ENCODE measurements around the gene MPPED1.

The MPPED1 gene

GRCh38 chr22:43425976-43426785 lies 14.4 kb downstream of the MPPED1 start:
- no peak overlapping the region for H2AFZ ChIP-seq (ENCODE audit: low read depth, low read length)
- H2BK5ac ChIP-seq (ENCODE audit: low read depth, low read length, poor library complexity, severe bottlenecking) = no peak overlapping the region
- no peak for DNase-seq
- H3K36me3 ChIP-seq (ENCODE audit: control insufficient read depth in 1 of 2, insufficient read depth in 2 of 2, low read depth in 1 of 2, low read length in 2 of 2) = no peaks in the 10 kb centered on the region
- no peak overlapping the region for H3K23ac ChIP-seq (ENCODE audit: low read length in 2 of 2)
- H2BK15ac ChIP-seq (ENCODE audit: low read depth, poor library complexity, severe bottlenecking) = no peak overlapping the region
- H2BK12ac ChIP-seq (ENCODE audit: low read length in 2 of 2) = no peak overlapping the region
- H3K4me1 ChIP-seq (ENCODE audit: control insufficient read depth, insufficient read depth, low read depth, low read length) = no peaks in the 10 kb centered on the region
- no peaks in the 10 kb centered on the region for H3K9me3 ChIP-seq (ENCODE audit: control insufficient read depth, low read length)
- H3K79me1 ChIP-seq (replicated peaks; ENCODE audit: low read length, poor library complexity, severe bottlenecking) = no peaks in the 10 kb centered on the region
- H3K27me3 ChIP-seq (ENCODE audit: control insufficient read depth in 1 of 2, insufficient read depth in 1 of 2, low read length in 2 of 2) = peaks cover 20 to 78% of the 10 kb centered on the region in 2 experiments
- WGBS = 86% methylated on average over 22 of the region's 22 CpGs
- H2BK120ac ChIP-seq (ENCODE audit: low read depth, low read length) = no peak overlapping the region
- H3K4me2 ChIP-seq (ENCODE audit: low read length, poor library complexity, severe bottlenecking) = no peak overlapping the region
- H3K4me3 ChIP-seq (ENCODE audit: insufficient read depth in 1 of 2, low read depth in 1 of 2, low read length in 2 of 2) = no peak overlapping the region
- H3K18ac ChIP-seq (ENCODE audit: low read depth in 1 of 2, low read length in 2 of 2) = no peak overlapping the region
- no peak overlapping the region for H4K91ac ChIP-seq (ENCODE audit: low read length)
- H3K14ac ChIP-seq (ENCODE audit: low read length in 2 of 2) = no peak overlapping the region
- no peak overlapping the region for H4K8ac ChIP-seq (ENCODE audit: low read length)
- H2AK5ac ChIP-seq (ENCODE audit: low read length, severe bottlenecking) = no peak overlapping the region
- H3K27ac ChIP-seq (ENCODE audit: low read length, poor library complexity, severe bottlenecking) = no peak overlapping the region
- no peak overlapping the region for H3K9ac ChIP-seq (ENCODE audit: low read length)
- no peak overlapping the region for H3K4ac ChIP-seq (ENCODE audit: low read depth in 1 of 2, low read length in 2 of 2)

- 83% methylated on average over 7 of the region's 7 CpGs for WGBS
- H3K23ac ChIP-seq (ENCODE audit: low read length in 2 of 2) = peak overlapping the region in 1 of 2 experiments; percentile 54
Measured at GRCh38 chr22:43426816-43427215, 15.0 kb downstream of the MPPED1 start.

GRCh38 chr22:43427296-43428004 lies 15.6 kb downstream of the MPPED1 start:
- 75% methylated on average over 23 of the region's 23 CpGs for WGBS
- Histone ChIP-seq H3K18ac (ENCODE audit: low read depth in 1 of 2, low read length in 2 of 2) (no peak overlapping the region), H3K36me3 (ENCODE audit: control insufficient read depth in 1 of 2, insufficient read depth in 2 of 2, low read depth in 1 of 2, low read length in 2 of 2) (no peaks in the 10 kb centered on the region), H3K9me3 (ENCODE audit: control insufficient read depth, low read length) (no peaks in the 10 kb centered on the region), H3K9ac (ENCODE audit: low read length) (no peak overlapping the region), H3K27ac (ENCODE audit: low read length, poor library complexity, severe bottlenecking) (no peak overlapping the region), H2AFZ (ENCODE audit: low read depth, low read length) (no peak overlapping the region), H3K14ac (ENCODE audit: low read length in 2 of 2) (peak overlapping the region in 1 of 2 experiments; percentile 36), H2BK120ac (ENCODE audit: low read depth, low read length) (no peak overlapping the region), H3K23ac (ENCODE audit: low read length in 2 of 2) (no peak overlapping the region), H3K4me2 (ENCODE audit: low read length, poor library complexity, severe bottlenecking) (no peak overlapping the region), H3K27me3 (ENCODE audit: control insufficient read depth in 1 of 2, insufficient read depth in 1 of 2, low read length in 2 of 2) (peaks cover 24 to 85% of the 10 kb centered on the region in 2 experiments), H2BK12ac (ENCODE audit: low read length in 2 of 2) (no peak overlapping the region), H4K8ac (ENCODE audit: low read length) (no peak overlapping the region), H3K4me1 (ENCODE audit: control insufficient read depth, insufficient read depth, low read depth, low read length) (no peaks in the 10 kb centered on the region), H2BK5ac (ENCODE audit: low read depth, low read length, poor library complexity, severe bottlenecking) (no peak overlapping the region), H2AK5ac (ENCODE audit: low read length, severe bottlenecking) (no peak overlapping the region), H3K4ac (ENCODE audit: low read depth in 1 of 2, low read length in 2 of 2) (no peak overlapping the region), H4K91ac (ENCODE audit: low read length) (no peak overlapping the region), H3K79me1 (replicated peaks; ENCODE audit: low read length, poor library complexity, severe bottlenecking) (no peaks in the 10 kb centered on the region), H2BK15ac (ENCODE audit: low read depth, poor library complexity, severe bottlenecking) (no peak overlapping the region), H3K4me3 (ENCODE audit: insufficient read depth in 1 of 2, low read depth in 1 of 2, low read length in 2 of 2) (no peak overlapping the region)
- no peak for DNase-seq

More at GRCh38 chr22:43426816-43427215, 15.0 kb downstream of the MPPED1 start:
- Histone ChIP-seq H2BK120ac (ENCODE audit: low read depth, low read length) (no peak overlapping the region), H3K4me1 (ENCODE audit: control insufficient read depth, insufficient read depth, low read depth, low read length) (no peaks in the 10 kb centered on the region), H3K9me3 (ENCODE audit: control insufficient read depth, low read length) (no peaks in the 10 kb centered on the region), H3K36me3 (ENCODE audit: control insufficient read depth in 1 of 2, insufficient read depth in 2 of 2, low read depth in 1 of 2, low read length in 2 of 2) (no peaks in the 10 kb centered on the region), H3K18ac (ENCODE audit: low read depth in 1 of 2, low read length in 2 of 2) (no peak overlapping the region), H3K4me2 (ENCODE audit: low read length, poor library complexity, severe bottlenecking) (no peak overlapping the region), H3K79me1 (replicated peaks; ENCODE audit: low read length, poor library complexity, severe bottlenecking) (no peaks in the 10 kb centered on the region), H3K14ac (ENCODE audit: low read length in 2 of 2) (no peak overlapping the region), H2BK5ac (ENCODE audit: low read depth, low read length, poor library complexity, severe bottlenecking) (no peak overlapping the region), H2BK12ac (ENCODE audit: low read length in 2 of 2) (no peak overlapping the region), H2AK5ac (ENCODE audit: low read length, severe bottlenecking) (no peak overlapping the region), H3K9ac (ENCODE audit: low read length) (no peak overlapping the region), H2AFZ (ENCODE audit: low read depth, low read length) (no peak overlapping the region), H4K91ac (ENCODE audit: low read length) (no peak overlapping the region), H3K27ac (ENCODE audit: low read length, poor library complexity, severe bottlenecking) (no peak overlapping the region), H2BK15ac (ENCODE audit: low read depth, poor library complexity, severe bottlenecking) (no peak overlapping the region), H4K8ac (ENCODE audit: low read length) (no peak overlapping the region), H3K27me3 (ENCODE audit: control insufficient read depth in 1 of 2, insufficient read depth in 1 of 2, low read length in 2 of 2) (peaks cover 24 to 85% of the 10 kb centered on the region in 2 experiments), H3K4ac (ENCODE audit: low read depth in 1 of 2, low read length in 2 of 2) (no peak overlapping the region), H3K4me3 (ENCODE audit: insufficient read depth in 1 of 2, low read depth in 1 of 2, low read length in 2 of 2) (no peak overlapping the region)
- no peak for DNase-seq

GRCh38 chr22:43428005-43428485 lies 16.2 kb downstream of the MPPED1 start:
- no peaks in the 10 kb centered on the region for H3K79me1 ChIP-seq (replicated peaks; ENCODE audit: low read length, poor library complexity, severe bottlenecking)
- H3K36me3 ChIP-seq (ENCODE audit: control insufficient read depth in 1 of 2, insufficient read depth in 2 of 2, low read depth in 1 of 2, low read length in 2 of 2) = no peaks in the 10 kb centered on the region
- H3K9ac ChIP-seq (ENCODE audit: low read length) = no peak overlapping the region
- peak overlapping the region in 1 of 2 experiments; percentile 11 for H3K4me3 ChIP-seq (ENCODE audit: insufficient read depth in 1 of 2, low read depth in 1 of 2, low read length in 2 of 2)
- no peak overlapping the region for H4K8ac ChIP-seq (ENCODE audit: low read length)
- H2BK5ac ChIP-seq (ENCODE audit: low read depth, low read length, poor library complexity, severe bottlenecking) = no peak overlapping the region
- H3K27me3 ChIP-seq (ENCODE audit: control insufficient read depth in 1 of 2, insufficient read depth in 1 of 2, low read length in 2 of 2) = peaks cover 24 to 83% of the 10 kb centered on the region in 2 experiments
- no peak overlapping the region for H3K27ac ChIP-seq (ENCODE audit: low read length, poor library complexity, severe bottlenecking)
- no peaks in the 10 kb centered on the region for H3K9me3 ChIP-seq (ENCODE audit: control insufficient read depth, low read length)
- H3K23ac ChIP-seq (ENCODE audit: low read length in 2 of 2) = no peak overlapping the region
- H3K14ac ChIP-seq (ENCODE audit: low read length in 2 of 2) = no peak overlapping the region
- H2BK12ac ChIP-seq (ENCODE audit: low read length in 2 of 2) = no peak overlapping the region
- H2AK5ac ChIP-seq (ENCODE audit: low read length, severe bottlenecking) = no peak overlapping the region
- H4K91ac ChIP-seq (ENCODE audit: low read length) = no peak overlapping the region
- no peak for DNase-seq
- H3K4me2 ChIP-seq (ENCODE audit: low read length, poor library complexity, severe bottlenecking) = no peak overlapping the region
- WGBS = 81% methylated on average over 9 of the region's 10 CpGs
- H3K4ac ChIP-seq (ENCODE audit: low read depth in 1 of 2, low read length in 2 of 2) = no peak overlapping the region
- no peaks in the 10 kb centered on the region for H3K4me1 ChIP-seq (ENCODE audit: control insufficient read depth, insufficient read depth, low read depth, low read length)
- H2AFZ ChIP-seq (ENCODE audit: low read depth, low read length) = no peak overlapping the region
- no peak overlapping the region for H2BK120ac ChIP-seq (ENCODE audit: low read depth, low read length)
- H2BK15ac ChIP-seq (ENCODE audit: low read depth, poor library complexity, severe bottlenecking) = no peak overlapping the region
- H3K18ac ChIP-seq (ENCODE audit: low read depth in 1 of 2, low read length in 2 of 2) = no peak overlapping the region
